ENCODE measurements around the gene SAG. TPM values are rescaled to one million over a fixed set of nuclear protein-coding genes. Genes with fewer than 3 reads are reported as not detected.

SAG gene
- total RNA-seq, 2 donors from 2014 or later, result not detected

DNA sequence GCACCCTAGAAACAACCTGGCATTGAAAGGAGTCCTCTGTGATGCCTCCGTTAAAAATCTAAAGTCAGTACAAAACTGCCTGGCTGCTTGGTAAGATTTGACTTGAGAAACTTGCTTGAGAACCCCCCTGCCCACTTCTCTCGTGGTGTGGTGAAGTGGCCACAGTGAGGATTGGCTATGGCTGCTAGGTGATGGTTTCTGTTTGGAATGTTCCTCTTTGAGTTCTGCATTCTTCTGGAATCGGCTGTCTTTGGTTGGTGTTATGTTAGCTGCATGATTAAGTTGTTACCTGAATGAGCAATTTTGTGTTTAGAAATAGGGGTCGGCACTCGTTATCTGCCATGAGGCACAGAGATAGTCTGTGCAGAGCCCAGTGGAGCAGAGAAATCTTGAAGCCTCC lies 21.7 kb upstream of the SAG start:
- ATAC-seq (no peak), DNase-seq (no peak)
- intact Hi-C loops (cut with DNase I), result no loop called here

DNA sequence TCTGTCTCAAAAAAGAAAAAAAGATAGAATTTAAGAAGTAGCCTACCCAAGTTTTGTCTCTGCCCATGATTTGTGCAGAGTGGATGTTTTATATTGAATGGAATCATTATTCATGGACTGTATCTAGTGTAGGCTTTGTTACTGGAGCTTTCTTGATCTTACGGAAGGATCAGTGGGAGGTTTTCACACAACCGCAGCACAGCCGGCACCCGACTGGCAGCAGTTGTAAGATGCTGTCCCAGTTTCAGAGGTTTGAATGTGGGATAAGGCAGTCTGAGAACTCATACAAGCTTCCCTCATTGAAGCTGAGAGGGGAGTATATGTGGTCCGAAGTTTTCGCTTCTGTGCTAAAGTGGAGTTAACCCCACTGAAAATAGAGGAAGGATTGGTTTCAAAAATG lies 19.7 kb upstream of the SAG start:
- intact Hi-C loops (cut with DNase I), result no loop called here
- ATAC-seq (no peak), DNase-seq (no peak)

DNA sequence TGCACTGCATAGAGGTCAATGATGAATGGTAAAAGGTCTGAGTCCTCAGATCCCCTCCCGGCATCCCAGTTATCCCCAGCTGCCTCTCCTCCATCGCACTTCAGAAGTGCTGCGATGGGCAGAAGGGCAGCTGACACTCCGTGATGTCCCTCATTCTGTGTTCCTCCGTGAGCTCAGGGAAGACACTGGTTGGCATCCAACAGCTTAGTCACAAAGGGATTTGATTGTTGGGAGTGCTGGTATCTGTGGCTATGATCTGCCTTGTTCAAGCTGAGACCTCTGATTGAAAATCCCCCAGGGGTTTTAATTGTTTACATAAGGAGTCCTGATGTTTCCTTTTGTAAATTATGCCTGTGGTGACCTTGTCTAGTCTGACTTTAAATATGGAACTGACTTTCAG lies 19.0 kb upstream of the SAG start:
- intact Hi-C loops (cut with DNase I), result no loop called here
- no peak for DNase-seq
- ATAC-seq, result no peak

DNA sequence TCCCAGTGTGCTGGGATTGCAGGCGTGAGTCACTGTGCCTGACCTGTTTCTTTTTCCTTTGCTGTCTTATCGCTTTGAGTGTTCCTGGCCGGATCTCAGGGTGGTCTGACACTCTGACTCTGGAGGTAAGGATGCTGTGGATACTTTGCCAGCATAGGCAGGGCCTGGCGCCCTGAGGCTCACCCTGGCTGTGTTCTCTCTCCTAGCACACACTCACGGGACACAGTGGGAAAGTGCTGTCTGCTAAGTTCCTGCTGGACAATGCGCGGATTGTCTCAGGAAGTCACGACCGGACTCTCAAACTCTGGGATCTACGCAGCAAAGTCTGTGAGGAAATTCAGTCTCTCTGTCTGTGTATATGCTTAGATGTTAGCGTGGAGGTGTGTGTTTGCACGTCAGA lies 18.0 kb upstream of the SAG start:
- DNase-seq, result no peak
- ATAC-seq, result no peak
- intact Hi-C loops (cut with DNase I), result no loop called here

DNA sequence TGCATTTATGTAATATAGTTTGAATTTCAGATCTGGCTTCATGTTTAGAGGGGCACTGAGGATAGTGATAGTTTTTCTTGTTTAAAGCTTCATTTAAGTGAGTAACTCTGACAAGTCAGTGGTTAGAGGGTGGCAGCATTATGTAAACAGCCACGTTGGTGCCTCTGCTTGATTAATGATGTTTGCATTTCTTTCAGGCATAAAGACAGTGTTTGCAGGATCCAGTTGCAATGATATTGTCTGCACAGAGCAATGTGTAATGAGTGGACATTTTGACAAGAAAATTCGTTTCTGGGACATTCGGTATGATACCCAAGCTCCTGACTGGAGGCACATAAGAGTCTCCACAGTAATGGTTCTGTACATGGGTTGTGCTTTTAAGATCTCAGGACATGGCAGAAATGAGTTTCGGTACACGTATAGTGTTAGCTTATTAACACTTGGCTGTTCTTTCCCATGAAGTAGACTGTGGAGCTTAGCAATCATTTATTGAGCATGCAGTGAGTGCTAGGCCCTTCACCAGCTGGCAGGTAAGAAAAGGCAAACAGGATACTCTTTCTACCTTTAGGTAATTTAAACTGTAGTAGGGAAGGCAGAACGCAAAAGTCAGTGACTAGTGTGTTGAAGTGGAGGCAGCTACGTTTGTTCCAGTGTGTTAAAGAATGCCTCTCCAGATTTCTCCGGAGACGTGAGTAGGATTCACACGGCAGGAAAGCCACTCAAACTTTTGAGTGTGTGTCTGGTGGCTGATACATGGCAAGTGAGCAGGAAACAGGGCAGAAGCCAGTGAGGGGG lies 17.4 kb upstream of the SAG start:
- intact Hi-C loops (cut with DNase I), result no loop called here
- DNase-seq (no peak), ATAC-seq (no peak)

DNA sequence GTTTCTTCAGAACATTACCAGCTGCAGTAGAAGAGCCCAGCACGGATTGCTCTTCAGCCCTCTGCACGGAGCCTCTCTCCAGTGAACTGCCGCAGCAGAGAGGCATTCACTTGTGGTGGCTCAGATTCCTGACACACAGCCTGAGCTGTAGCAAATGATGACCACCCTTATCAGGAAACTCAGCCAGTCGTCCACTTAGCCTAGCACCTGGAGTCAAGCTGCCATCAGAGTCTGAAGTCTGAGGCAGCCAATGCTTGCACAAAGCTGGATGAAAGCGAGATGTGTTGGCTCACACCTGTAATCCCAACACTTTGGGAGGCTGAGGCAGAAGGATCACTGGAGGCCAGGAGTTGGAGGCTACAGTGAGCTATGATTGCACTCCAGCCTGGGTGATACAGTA lies 11.7 kb upstream of the SAG start:
- intact Hi-C loops (cut with DNase I), result no loop called here
- no peak for ATAC-seq
- DNase-seq, result no peak

DNA sequence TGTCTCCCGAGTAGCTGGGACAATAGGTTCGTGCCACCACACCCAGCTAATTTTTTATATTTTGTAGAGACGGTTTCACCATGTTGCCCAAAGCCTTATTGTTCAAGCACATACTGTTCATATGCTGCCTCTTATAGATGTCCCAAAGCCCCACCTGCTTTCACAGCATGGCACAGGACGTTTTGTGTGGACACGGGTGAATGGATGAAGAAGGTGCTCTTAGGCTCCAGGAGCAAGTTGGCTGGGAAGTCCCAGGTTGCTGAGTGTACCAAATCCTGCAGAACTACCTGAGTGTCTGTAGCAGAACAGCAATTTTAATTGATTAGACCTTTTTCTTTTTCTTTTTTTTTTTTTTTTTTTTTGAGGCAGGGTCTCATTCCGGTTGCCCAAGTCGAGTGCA lies 10.5 kb upstream of the SAG start:
- intact Hi-C loops (cut with DNase I), result no loop called here
- no peak for DNase-seq
- no peak for ATAC-seq

DNA sequence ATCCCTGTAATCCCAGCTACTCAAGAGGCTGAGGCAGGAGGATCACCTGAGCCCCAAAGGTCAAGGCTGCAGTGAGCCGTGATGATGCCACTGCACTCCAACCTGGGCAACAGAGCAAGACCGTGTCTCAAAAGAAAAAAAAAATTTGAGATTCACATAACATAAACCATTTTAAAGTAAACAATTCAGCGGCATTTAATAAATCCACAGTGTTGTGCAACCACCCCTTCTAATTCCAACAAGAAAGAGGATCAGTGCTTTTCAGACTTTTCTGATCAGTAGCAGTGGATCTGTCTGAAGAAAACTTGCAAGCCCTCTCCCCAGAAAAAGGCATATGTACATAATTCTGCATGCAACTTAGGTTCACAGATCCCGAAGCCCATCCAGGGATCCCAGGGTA lies 7.2 kb upstream of the SAG start:
- ATAC-seq (no peak), DNase-seq (no peak)
- intact Hi-C loops (cut with DNase I), result no loop called here

DNA sequence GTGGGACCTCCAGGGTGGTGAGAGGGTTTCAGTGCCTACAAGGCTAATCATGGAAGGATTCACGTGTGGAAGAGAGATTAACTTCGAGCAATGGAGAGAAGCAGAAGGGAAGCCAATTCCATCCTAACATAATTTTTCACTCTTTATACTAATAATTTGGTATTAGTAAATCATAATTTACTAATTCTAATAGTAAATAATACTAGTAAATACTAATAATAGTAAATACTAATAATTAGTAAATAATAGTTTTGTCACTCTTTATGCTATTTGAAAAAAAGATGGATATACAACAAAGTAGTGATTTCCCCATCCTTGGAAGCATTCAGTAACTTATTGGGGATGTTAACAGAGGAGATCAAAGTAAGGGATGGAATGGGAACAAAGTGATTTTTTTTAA lies 6.4 kb upstream of the SAG start:
- intact Hi-C loops (cut with DNase I), result no loop called here
- no peak for ATAC-seq
- DNase-seq, result no peak

DNA sequence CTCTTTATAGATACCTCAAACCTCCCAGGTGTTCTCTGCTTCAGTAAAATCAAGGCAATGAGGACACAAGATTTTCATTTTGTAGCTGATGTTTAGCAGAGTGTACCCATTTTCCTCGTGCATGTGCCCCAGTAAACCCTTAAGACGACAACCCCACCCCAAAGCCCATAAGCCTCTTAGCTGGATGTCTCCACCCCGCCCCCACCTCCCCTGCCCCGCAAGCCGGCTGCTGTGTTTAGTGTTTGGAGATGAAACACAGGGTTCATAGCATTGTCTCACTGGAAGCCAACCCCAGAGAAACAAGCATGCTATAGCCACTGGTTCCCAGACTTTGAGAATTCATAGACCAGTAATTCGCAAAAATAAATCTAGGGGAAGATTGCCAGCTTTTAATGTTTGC lies 5.8 kb upstream of the SAG start:
- no peak for DNase-seq
- intact Hi-C loops (cut with DNase I), result no loop called here
- no peak for ATAC-seq

DNA sequence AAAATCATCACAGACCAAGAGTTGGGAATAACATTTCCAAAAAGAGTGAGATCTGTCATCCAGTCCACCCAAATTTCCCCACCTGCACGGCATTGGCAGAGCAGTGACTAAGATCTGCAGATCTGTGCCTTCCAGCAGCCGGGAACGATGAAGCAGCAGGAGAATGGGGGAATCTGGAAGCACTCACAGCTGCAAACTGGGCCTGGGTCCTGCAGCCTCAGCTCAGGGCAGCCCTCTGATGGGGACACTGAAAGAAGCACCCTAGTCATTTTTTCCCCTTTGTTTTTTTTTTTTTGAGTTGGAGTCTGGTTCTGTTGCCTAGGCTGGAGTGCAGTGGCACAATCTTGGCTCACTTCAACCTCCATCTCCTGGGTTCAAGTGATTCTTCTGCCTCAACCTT lies 4.4 kb upstream of the SAG start:
- intact Hi-C loops (cut with DNase I), result no loop called here
- ATAC-seq (no peak), DNase-seq (no peak)

DNA sequence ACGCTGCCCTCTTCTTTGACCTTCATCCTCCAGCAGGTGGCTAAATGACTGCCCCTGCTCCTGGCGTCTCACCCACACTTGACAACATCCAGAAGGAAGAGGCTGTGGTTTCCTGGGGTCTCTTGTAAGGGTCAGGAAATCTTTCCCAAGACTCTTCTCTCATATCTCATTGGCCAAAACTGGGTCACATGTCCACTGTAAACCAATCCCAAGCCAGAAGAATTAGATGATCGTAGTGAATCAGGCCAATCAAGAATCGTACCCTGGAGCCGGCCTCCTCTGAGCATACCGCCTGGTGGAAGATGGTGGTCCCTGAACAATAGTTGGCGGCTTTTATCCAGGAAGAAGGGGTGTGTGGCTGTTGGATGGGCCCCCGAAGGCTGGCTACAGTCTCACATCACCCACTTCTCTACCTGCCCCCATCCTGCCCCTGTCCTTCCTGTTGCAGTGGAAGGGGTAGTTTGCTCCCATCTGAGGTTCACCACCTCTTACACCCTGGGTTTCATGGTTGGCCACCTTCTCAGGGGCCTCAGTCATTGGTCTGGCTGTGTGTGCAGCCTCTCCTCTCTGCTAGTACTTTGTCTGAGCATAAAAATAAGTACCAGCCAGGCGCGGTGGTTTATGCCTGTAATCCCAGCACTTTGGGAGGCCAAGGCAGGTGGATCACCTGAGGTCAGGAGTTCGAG lies 3.8 kb downstream of the SAG start:
- DNase-seq (no peak), ATAC-seq (no peak)
- intact Hi-C loops (cut with DNase I), result no loop called here

DNA sequence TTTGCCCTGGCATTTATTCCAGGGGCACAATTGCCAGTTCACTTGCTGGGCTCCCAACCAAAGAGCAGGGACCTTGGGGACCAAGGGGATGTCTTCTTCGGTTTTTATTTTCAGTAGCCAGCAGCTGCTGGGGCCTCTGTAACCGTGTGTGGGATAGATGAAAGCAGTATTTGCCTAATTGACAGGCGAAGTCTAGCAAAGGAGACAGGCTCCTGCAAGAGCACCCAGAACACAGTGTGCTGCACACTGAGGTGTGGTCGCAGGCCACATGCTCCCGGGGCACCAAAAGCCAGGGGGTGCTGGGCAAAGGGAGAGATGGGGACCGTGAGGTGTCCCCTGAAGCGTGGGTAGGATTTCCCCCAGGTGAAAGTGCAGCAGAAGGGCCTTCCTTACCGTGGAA lies 5.3 kb downstream of the SAG start:
- no peak for ATAC-seq

DNA sequence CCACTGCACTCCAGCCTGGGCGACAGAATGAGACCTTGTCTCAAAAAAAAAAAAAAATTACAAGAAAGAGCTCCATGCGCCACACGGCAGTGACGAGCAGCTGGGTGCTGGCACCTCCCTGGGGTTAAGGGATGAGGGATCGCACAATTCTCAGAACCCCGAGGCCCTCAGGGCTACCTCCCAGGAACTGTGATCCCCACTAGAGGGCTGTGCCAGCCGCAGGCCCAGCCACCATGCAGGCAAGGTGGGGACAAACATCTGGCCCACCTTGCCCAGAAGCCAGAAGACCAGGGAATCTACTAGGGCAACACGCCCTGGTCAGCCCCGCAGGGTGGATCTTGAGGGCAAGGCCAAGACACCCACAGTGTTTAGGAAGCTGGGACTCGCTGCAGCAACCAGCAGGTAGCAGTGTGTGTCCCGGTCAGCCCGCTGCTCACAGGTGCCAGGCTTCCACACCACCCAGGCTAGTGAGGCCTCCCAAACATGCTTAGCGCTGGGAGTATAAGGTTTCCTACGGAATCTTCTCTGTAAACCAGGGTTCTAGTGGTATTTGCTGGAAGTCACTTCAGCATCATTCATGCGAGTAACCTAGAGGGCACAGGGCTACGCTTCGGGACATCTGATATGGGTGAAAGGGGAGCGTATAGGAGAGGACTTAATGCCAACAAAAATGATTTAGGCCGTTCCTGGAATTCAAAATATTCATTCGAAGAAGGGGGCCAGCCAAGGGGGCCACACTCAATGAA lies 6.7 kb downstream of the SAG start:
- ATAC-seq, result no peak
- intact Hi-C loops (cut with DNase I), result no loop called here
- no peak for DNase-seq

More for the DNA sequence above, 5.3 kb downstream of the SAG start:
- intact Hi-C loops (cut with DNase I), result no loop called here
- DNase-seq, result no peak

DNA sequence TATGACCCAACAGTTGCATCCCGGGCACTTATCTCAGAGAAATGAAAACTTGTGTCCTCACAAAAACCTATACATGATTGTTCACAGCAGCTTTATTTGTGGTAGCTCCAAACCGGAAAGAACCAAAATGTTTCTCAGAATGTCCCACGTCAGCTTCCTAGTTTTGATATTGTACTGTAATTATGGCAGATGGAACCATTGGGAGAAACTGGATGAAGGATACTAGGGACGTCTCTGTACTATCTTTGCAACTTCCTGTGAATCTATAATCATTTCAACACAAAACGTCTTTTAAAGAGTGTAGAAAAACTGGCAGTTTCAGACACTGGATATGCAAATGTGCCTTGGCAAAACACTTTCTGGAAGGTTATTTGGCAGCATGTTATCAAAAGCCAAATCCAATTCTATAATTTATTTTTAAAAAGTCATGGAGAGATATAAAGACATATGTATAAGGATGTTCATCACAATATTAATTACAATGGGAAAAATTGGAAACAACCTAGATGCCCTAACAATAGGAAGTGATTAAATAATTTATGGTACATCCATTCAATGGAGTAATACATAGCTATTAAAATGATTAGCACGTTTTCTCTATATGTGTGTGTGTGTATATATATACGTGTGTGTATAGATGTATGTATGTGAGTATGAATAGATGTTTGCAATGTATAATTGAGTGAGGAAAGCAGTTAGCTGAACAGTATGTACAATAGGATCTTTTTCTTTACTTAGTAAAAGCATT lies 9.8 kb downstream of the SAG start:
- no peak for DNase-seq
- intact Hi-C loops (cut with DNase I), result no loop called here
- ATAC-seq, result no peak

DNA sequence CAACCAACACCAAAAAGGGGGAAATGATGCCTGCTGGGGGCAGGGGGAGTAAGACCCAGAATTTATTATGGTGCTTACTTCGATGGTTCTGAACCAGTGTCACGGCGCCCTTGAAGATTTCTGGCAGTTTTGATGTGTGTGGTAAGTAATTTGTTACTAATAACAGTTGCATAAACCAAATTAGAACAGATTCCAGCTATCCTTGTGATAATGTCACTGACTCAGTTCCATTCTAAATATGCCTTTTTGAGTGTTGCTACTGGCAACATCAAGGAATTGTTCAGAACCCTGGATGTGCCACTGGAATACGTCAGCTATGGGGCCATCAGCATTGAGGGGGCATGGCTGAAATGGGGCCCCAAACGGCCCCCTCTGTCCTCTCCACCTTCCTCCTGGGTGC lies 11.6 kb downstream of the SAG start:
- DNase-seq, result no peak
- intact Hi-C loops (cut with DNase I), result no loop called here
- ATAC-seq, result no peak

DNA sequence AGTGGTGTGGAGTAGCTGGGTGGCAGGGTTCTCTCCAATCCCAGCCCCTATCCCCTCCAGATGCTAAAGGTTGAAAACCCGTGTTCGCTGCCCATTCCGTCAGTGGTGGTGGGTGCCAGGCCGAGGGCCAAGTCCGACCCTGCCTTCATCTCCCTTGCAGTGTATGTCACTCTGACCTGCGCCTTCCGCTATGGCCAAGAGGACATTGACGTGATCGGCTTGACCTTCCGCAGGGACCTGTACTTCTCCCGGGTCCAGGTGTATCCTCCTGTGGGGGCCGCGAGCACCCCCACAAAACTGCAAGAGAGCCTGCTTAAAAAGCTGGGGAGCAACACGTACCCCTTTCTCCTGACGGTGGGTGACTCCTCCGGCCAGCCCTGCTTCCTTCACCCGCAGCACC lies 12.9 kb downstream of the SAG start:
- no peak for ATAC-seq
- DNase-seq, result no peak

DNA sequence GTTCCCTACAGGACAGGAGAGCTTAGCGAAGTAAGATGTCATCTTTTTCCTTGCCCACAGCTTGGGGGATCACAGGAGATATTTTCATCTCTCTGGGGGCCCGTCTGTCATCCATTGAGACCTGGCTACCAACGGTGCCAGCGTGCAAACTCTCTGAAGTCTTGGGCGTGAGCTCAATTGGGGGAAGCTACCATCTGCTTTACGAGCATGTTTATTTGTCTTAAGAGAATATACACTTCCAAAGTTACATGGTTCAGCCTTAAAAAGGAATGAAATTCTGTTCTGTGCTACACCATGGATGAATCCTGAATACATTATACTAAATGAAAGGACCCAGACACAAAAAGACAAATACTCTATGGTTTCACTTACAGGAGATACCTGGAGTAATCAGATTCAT lies 13.6 kb downstream of the SAG start:
- ATAC-seq, result no peak
- intact Hi-C loops (cut with DNase I), result no loop called here
- DNase-seq, result no peak

More for the DNA sequence above, 12.9 kb downstream of the SAG start:
- intact Hi-C loops (cut with DNase I), result no loop called here

DNA sequence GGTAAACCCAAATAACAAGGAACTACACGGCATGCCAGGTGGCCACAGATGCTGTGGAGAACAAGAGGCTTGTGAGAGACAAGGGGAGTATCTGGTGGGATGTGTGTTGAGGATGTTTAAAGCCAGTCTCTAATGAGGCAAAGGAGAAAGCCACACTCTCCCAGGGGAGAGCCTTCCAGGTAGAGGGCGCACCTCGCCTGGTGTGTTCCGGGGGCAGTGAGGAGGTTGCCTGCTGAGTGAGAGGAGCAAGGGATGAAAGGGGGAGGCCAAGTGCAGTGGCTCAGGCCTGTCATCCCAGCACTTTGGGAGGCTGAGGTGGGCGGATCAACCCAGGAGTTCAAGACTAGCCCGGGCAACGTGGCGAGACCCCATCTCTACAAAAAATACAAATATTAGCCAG lies 16.2 kb downstream of the SAG start:
- intact Hi-C loops (cut with DNase I), result no loop called here
- ATAC-seq (no peak), DNase-seq (no peak)

DNA sequence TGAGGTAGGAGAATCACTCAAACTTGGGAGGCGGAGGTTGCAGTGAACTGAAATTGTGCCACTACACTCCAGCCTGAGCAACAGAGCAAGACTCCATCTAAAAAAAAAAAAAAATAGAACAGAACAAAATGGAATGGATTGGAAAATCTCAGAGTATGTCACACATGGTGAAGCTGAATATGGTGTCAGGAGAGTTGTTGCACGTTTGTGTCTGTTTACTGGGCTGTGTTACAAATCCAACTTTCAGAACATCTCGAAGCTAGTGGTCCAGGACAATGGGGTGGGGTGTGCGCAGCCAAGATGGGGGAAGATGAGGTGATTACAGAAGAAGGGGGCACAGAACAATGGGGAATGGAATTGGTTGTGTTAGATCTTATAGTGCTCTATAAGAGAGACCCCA lies 17.6 kb downstream of the SAG start:
- no peak for ATAC-seq
- no peak for DNase-seq
- intact Hi-C loops (cut with DNase I), result no loop called here
